ENCODE data around the gene WDR27. TPM values are rescaled to one million over a fixed set of nuclear protein-coding genes. Genes with fewer than 3 reads are reported as not detected.
"Not testable (repeated sequence)": the region's sequence is repeated elsewhere in the genome, so short reads cannot be mapped to it uniquely, and the experiment has no call there.

WDR27 gene
- total and polyA plus RNA-seq, 9 donors, result 16.6 to 53.4 (median 38.7) TPM

GRCh38 chr6:169473663-169474062 lies 228.2 kb downstream of the WDR27 start:
- Histone ChIP-seq H3K9me3 (no peaks in the 10 kb centered on the region), H3K27ac (no peak overlapping the region), H3K4me1 (ENCODE audit: insufficient read depth) (no peaks in the 10 kb centered on the region), H3K36me3 (no peaks in the 10 kb centered on the region), H3K4me3 (no peak overlapping the region), H3K27me3 (no peaks in the 10 kb centered on the region)
- WGBS, 3 donors, result 83 to 97% (median 96%) methylated on average over 1 of the region's 1 CpG
- no peak for DNase-seq
- intact Hi-C loops (cut with DNase I), result no loop called here
- TF ChIP-seq EP300 (IDR thresholded peaks at IDR 0.05) (no peak), POLR2A (IDR thresholded peaks at IDR 0.05) (no peak), CTCF (IDR thresholded peaks at IDR 0.05) (no peak)

GRCh38 chr6:169472786-169473416 lies 228.9 kb downstream of the WDR27 start:
- intact Hi-C loops (cut with DNase I), result no loop called here
- no peaks in the 10 kb centered on the region for H3K9me3 ChIP-seq
- DNase-seq, result no peak
- 40 to 45% (median 44%) methylated on average over 3 of the region's 3 CpGs for WGBS, 3 donors
- H3K27me3 ChIP-seq, result no peaks in the 10 kb centered on the region
- H3K27ac ChIP-seq, result no peak overlapping the region
- H3K36me3 ChIP-seq, result no peaks in the 10 kb centered on the region
- no peaks in the 10 kb centered on the region for H3K4me1 ChIP-seq (ENCODE audit: insufficient read depth)
- H3K4me3 ChIP-seq, result no peak overlapping the region
- TF ChIP-seq EP300 (IDR thresholded peaks at IDR 0.05) (no peak), POLR2A (IDR thresholded peaks at IDR 0.05) (no peak), CTCF (IDR thresholded peaks at IDR 0.05) (no peak)

- no peaks in the 10 kb centered on the region for H3K9me3 ChIP-seq
- no peak overlapping the region for H3K27ac ChIP-seq
- intact Hi-C loops (cut with DNase I), result no loop called here
- H3K4me3 ChIP-seq, result no peak overlapping the region
- DNase-seq, result no peak
- TF ChIP-seq EP300 (IDR thresholded peaks at IDR 0.05) (no peak), CTCF (IDR thresholded peaks at IDR 0.05) (no peak), POLR2A (IDR thresholded peaks at IDR 0.05) (no peak)
- no peaks in the 10 kb centered on the region for H3K27me3 ChIP-seq
- H3K36me3 ChIP-seq, result no peaks in the 10 kb centered on the region
- no peaks in the 10 kb centered on the region for H3K4me1 ChIP-seq (ENCODE audit: insufficient read depth)
- WGBS, 3 donors, result 94 to 97% (median 95%) methylated on average over 2 of the region's 2 CpGs
These were observed 231.0 kb downstream of the WDR27 start for GRCh38 chr6:169470790-169471189.

- H3K4me1 ChIP-seq (ENCODE audit: insufficient read depth), result no peaks in the 10 kb centered on the region
- WGBS, 3 donors, result 87 to 96% (median 94%) methylated on average over 1 of the region's 1 CpG
- no peaks in the 10 kb centered on the region for H3K27me3 ChIP-seq
- H3K36me3 ChIP-seq, result no peaks in the 10 kb centered on the region
- TF ChIP-seq EP300 (IDR thresholded peaks at IDR 0.05) (no peak), POLR2A (IDR thresholded peaks at IDR 0.05) (no peak), CTCF (IDR thresholded peaks at IDR 0.05) (no peak)
- H3K4me3 ChIP-seq, result no peak overlapping the region
- DNase-seq, result no peak
- no peaks in the 10 kb centered on the region for H3K9me3 ChIP-seq
- H3K27ac ChIP-seq, result no peak overlapping the region
- intact Hi-C loops (cut with DNase I), result no loop called here
These were observed 232.8 kb downstream of the WDR27 start for GRCh38 chr6:169469028-169469427.

- H3K4me3 ChIP-seq; H3K9me3 ChIP-seq; H3K27ac ChIP-seq; H3K27me3 ChIP-seq; intact Hi-C loops (cut with DNase I); H3K4me1 ChIP-seq (ENCODE audit: insufficient read depth); DNase-seq; H3K36me3 ChIP-seq: not testable (repeated sequence)
- WGBS, 3 donors, result 91 to 94% (median 93%) methylated on average over 4 of the region's 4 CpGs
These were observed 234.1 kb downstream of the WDR27 start for GRCh38 chr6:169467755-169468154.

- H3K4me1 ChIP-seq (ENCODE audit: insufficient read depth); intact Hi-C loops (cut with DNase I); H3K27me3 ChIP-seq; H3K9me3 ChIP-seq; DNase-seq; H3K27ac ChIP-seq; H3K4me3 ChIP-seq; H3K36me3 ChIP-seq: not testable (repeated sequence)
- WGBS, 3 donors, result 90 to 97% (median 97%) methylated on average over 2 of the region's 2 CpGs
These were observed 235.6 kb downstream of the WDR27 start for GRCh38 chr6:169466256-169466655.
